ENCODE results near the gene UBE2G1. TPM values are rescaled to one million over a fixed set of nuclear protein-coding genes. Genes with fewer than 3 reads are reported as not detected.

The UBE2G1 gene
- total RNA-seq, 1 donor from 2014 or later: 66.6 TPM

GRCh38 chr17:4397840-4398239 is 31.4 kb upstream of the UBE2G1 start:
- intact Hi-C loops (cut with micrococcal nuclease): loop anchor here (1.0 kb wide), 2 partner anchors 15 to 23 kb away; no protein-coding TSS in a partner anchor
- no peak for TF ChIP-seq CTCF (IDR thresholded peaks at IDR 0.05)
- Mint-ChIP-seq H3K27me3 (no peaks in the 10 kb centered on the region), H3K27ac (peak overlapping the region; percentile 95), H3K4me3 (no peak overlapping the region), H3K4me1 (peaks cover 48% of the 10 kb centered on the region), H3K36me3 (ENCODE audit: low read depth) (no peaks in the 10 kb centered on the region), H3K9me3 (no peaks in the 10 kb centered on the region)
- ATAC-seq (ENCODE audit: low read depth): no peak
- POLR2A ChIA-PET: interaction anchor here (0.5 to 2.7 kb wide), 6 partner anchors 13 to 89 kb away, joined by 4 to 40 read pairs (median 6); partner anchors contain the start of gene UBE2G1
- CTCF ChIA-PET: no interaction called here
- no peak for DNase-seq

GRCh38 chr17:4395111-4395478 is 28.6 kb upstream of the UBE2G1 start:
- CTCF ChIA-PET: interaction anchor here (1.1 kb wide), 1 partner anchor 11 kb away, joined by 3 read pairs; no protein-coding TSS in a partner anchor
- peak overlapping the region; percentile 44 for H3K4me3 Mint-ChIP-seq
- no peaks in the 10 kb centered on the region for H3K9me3 Mint-ChIP-seq
- POLR2A ChIA-PET: interaction anchor here (1.0 to 2.7 kb wide), 7 partner anchors 8 to 53 kb away, joined by 3 to 40 read pairs (median 8); partner anchors contain the start of gene UBE2G1
- no peaks in the 10 kb centered on the region for H3K36me3 Mint-ChIP-seq (ENCODE audit: low read depth)
- ATAC-seq (ENCODE audit: low read depth) (no peak), DNase-seq (no peak)
- TF ChIP-seq CTCF (IDR thresholded peaks at IDR 0.05): no peak
- peaks cover 55% of the 10 kb centered on the region for H3K4me1 Mint-ChIP-seq
- peak overlapping the region; percentile 95 for H3K27ac Mint-ChIP-seq
- no peaks in the 10 kb centered on the region for H3K27me3 Mint-ChIP-seq
- intact Hi-C loops (cut with micrococcal nuclease): no loop called here

GRCh38 chr17:4394208-4395110 is 28.0 kb upstream of the UBE2G1 start:
- Mint-ChIP-seq H3K27ac (peak overlapping the region; percentile 95), H3K9me3 (no peaks in the 10 kb centered on the region), H3K4me1 (peaks cover 55% of the 10 kb centered on the region), H3K27me3 (no peaks in the 10 kb centered on the region), H3K4me3 (peak overlapping the region; percentile 24), H3K36me3 (ENCODE audit: low read depth) (no peaks in the 10 kb centered on the region)
- no peak for DNase-seq
- POLR2A ChIA-PET: interaction anchor here (1.0 to 2.6 kb wide), 5 partner anchors 12 to 53 kb away, joined by 3 to 16 read pairs (median 4); partner anchors contain the start of gene UBE2G1
- CTCF ChIA-PET: interaction anchor here (1.0 kb wide), 1 partner anchor 10 kb away, joined by 3 read pairs; no protein-coding TSS in a partner anchor
- ATAC-seq (ENCODE audit: low read depth): no peak
- intact Hi-C loops (cut with micrococcal nuclease): no loop called here
- no peak for TF ChIP-seq CTCF (IDR thresholded peaks at IDR 0.05)

GRCh38 chr17:4393806-4394205 is 27.3 kb upstream of the UBE2G1 start:
- H3K27me3 Mint-ChIP-seq: no peaks in the 10 kb centered on the region
- H3K27ac Mint-ChIP-seq: peak overlapping the region; percentile 60
- peaks cover 55% of the 10 kb centered on the region for H3K4me1 Mint-ChIP-seq
- TF ChIP-seq CTCF (IDR thresholded peaks at IDR 0.05): no peak
- H3K36me3 Mint-ChIP-seq (ENCODE audit: low read depth): no peaks in the 10 kb centered on the region
- ChIA-PET CTCF (interaction anchor here (1.0 kb wide), 1 partner anchor 11 kb away, joined by 3 read pairs; no protein-coding TSS in a partner anchor), POLR2A (interaction anchor here (1.0 to 1.5 kb wide), 3 partner anchors 14 to 28 kb away, joined by 3 to 4 read pairs (median 4); partner anchors contain the start of gene UBE2G1)
- peak overlapping the region; percentile 24 for H3K4me3 Mint-ChIP-seq
- no peaks in the 10 kb centered on the region for H3K9me3 Mint-ChIP-seq
- DNase-seq (no peak), ATAC-seq (ENCODE audit: low read depth) (no peak)
- intact Hi-C loops (cut with micrococcal nuclease): no loop called here

- Mint-ChIP-seq H3K4me3 (no peak overlapping the region), H3K27ac (no peak overlapping the region), H3K9me3 (no peaks in the 10 kb centered on the region), H3K4me1 (peaks cover 16% of the 10 kb centered on the region), H3K36me3 (ENCODE audit: low read depth) (no peaks in the 10 kb centered on the region), H3K27me3 (no peaks in the 10 kb centered on the region)
- TF ChIP-seq CTCF (IDR thresholded peaks at IDR 0.05): no peak
- ChIA-PET CTCF (no interaction called here), POLR2A (interaction anchor here (0.7 kb wide), 1 partner anchor 126 kb away, joined by 3 read pairs; no protein-coding TSS in a partner anchor)
- intact Hi-C loops (cut with micrococcal nuclease): no loop called here
- ATAC-seq (ENCODE audit: low read depth) (no peak), DNase-seq (no peak)
Observed at GRCh38 chr17:4389079-4389478, 22.6 kb upstream of the UBE2G1 start.

Data from activated B cell treated with CpG ODN at 0.5 μM for 24 hours (primary cell).